ENCODE data around the gene PTGFRN.

Gene PTGFRN

GRCh38 chr1:116889380-116889779 is 20.3 kb upstream of the PTGFRN start:
- no peak for DNase-seq

GRCh38 chr1:116891396-116892079 is 18.2 kb upstream of the PTGFRN start:
- DNase-seq, result no peak

GRCh38 chr1:116895073-116895472 is 14.6 kb upstream of the PTGFRN start:
- DNase-seq, result no peak

GRCh38 chr1:116899529-116899928 is 10.2 kb upstream of the PTGFRN start:
- DNase-seq, result no peak

GRCh38 chr1:116900471-116901365 is 9.0 kb upstream of the PTGFRN start:
- DNase-seq, result no peak

- no peak for DNase-seq
Observed at GRCh38 chr1:116902027-116902426, 7.7 kb upstream of the PTGFRN start.

GRCh38 chr1:116902723-116903383 is 6.9 kb upstream of the PTGFRN start:
- no peak for DNase-seq

- no peak for DNase-seq
Observed at GRCh38 chr1:116904791-116905320, 4.9 kb upstream of the PTGFRN start.

- no peak for DNase-seq
Observed at GRCh38 chr1:116906812-116907211, 2.9 kb upstream of the PTGFRN start.

- no peak for DNase-seq
Observed at GRCh38 chr1:116907351-116907750, 2.4 kb upstream of the PTGFRN start.

GRCh38 chr1:116908266-116908665 is 1.4 kb upstream of the PTGFRN start:
- no peak for DNase-seq

GRCh38 chr1:116908820-116909511 is 750 bp upstream of the PTGFRN start:
- no peak for DNase-seq

- no peak for DNase-seq
Observed at GRCh38 chr1:116910379-116911187, 867 bp downstream of the PTGFRN start.

- no peak for DNase-seq
Observed at GRCh38 chr1:116911188-116911553, 1.5 kb downstream of the PTGFRN start.

- no peak for DNase-seq
Observed at GRCh38 chr1:116911779-116912469, 2.2 kb downstream of the PTGFRN start.

- DNase-seq, result no peak
Observed at GRCh38 chr1:116912846-116913245, 3.1 kb downstream of the PTGFRN start.

GRCh38 chr1:116913941-116914340 is 4.2 kb downstream of the PTGFRN start:
- no peak for DNase-seq

GRCh38 chr1:116914667-116915066 is 5.0 kb downstream of the PTGFRN start:
- no peak for DNase-seq

- DNase-seq, result no peak
Observed at GRCh38 chr1:116915086-116915661, 5.5 kb downstream of the PTGFRN start.

GRCh38 chr1:116916002-116916401 is 6.3 kb downstream of the PTGFRN start:
- DNase-seq, result no peak

Data from RPMI8226 (cell line).